ENCODE results near the gene CYP24A1. TPM values are rescaled to one million over a fixed set of nuclear protein-coding genes. Genes with fewer than 3 reads are reported as not detected.

The CYP24A1 gene
- polyA plus RNA-seq, 3 donors, result not detected

- 75% methylated on average over 1 of the region's 1 CpG for whole genome bisulfite sequencing (ENCODE audit: insufficient coverage)
- Histone ChIP-seq H3K9me3 (replicated peaks in 1 of 2; ENCODE audit: control insufficient read depth in 1 of 2, insufficient read depth in 1 of 2, low read length in 2 of 2) (no peaks in the 10 kb centered on the region), H3K79me2 (ENCODE audit: insufficient read depth, low read length) (no peaks in the 10 kb centered on the region), H3K27ac (ENCODE audit: low read depth in 1 of 2, low read length in 2 of 2) (no peak overlapping the region), H3K4me2 (replicated peaks; ENCODE audit: extremely low read depth, low read length, poor library complexity, severe bottlenecking) (no peak overlapping the region), H3K27me3 (ENCODE audit: control insufficient read depth in 2 of 2, insufficient read depth in 2 of 2, low read length in 2 of 2) (no peaks in the 10 kb centered on the region), H2AFZ (ENCODE audit: insufficient read depth, low read depth, low read length, poor library complexity, severe bottlenecking) (no peak overlapping the region), H4K20me1 (ENCODE audit: insufficient read depth, low read length) (no peaks in the 10 kb centered on the region), H3K4me1 (ENCODE audit: control insufficient read depth in 1 of 2, insufficient read depth in 2 of 2, low read length in 2 of 2) (peaks cover 0 to 14% of the 10 kb centered on the region in 2 donors), H3K9ac (ENCODE audit: insufficient read depth, low read length, poor library complexity, severe bottlenecking) (no peak overlapping the region), H3K36me3 (replicated peaks in 1 of 2; ENCODE audit: control insufficient read depth in 1 of 2, insufficient read depth in 2 of 2, low read length in 2 of 2) (no peaks in the 10 kb centered on the region), H3K4me3 (replicated peaks in 1 of 3; ENCODE audit: low read depth in 2 of 3, low read length in 3 of 3) (no peak overlapping the region)
- Mint-ChIP-seq H3K27ac (peak overlapping the region in 1 of 7 donors; percentile 87), H3K36me3 (no peaks in the 10 kb centered on the region), H3K4me3 (no peak overlapping the region), H3K9me3 (no peaks in the 10 kb centered on the region), H3K27me3 (ENCODE audit: low read depth in 3 of 3) (peaks cover 0 to 1% (median 0%) of the 10 kb centered on the region in 3 donors), H3K4me1 (peaks cover 9% of the 10 kb centered on the region)
- peak; percentile 14 to 58 (median 39) for DNase-seq
- intact Hi-C loops (cut with micrococcal nuclease), result no loop called here
- TF ChIP-seq CTCF (IDR thresholded peaks at IDR 0.05), result no peak
Observed at GRCh38 chr20:54122189-54122588, 51.6 kb downstream of the CYP24A1 start.

- H3K4me2 ChIP-seq (replicated peaks; ENCODE audit: extremely low read depth, low read length, poor library complexity, severe bottlenecking), result no peak overlapping the region
- no peaks in the 10 kb centered on the region for H3K79me2 ChIP-seq (ENCODE audit: insufficient read depth, low read length)
- Mint-ChIP-seq H3K27ac (no peak overlapping the region), H3K27me3 (ENCODE audit: low read depth in 3 of 3) (peaks cover 0 to 1% (median 0%) of the 10 kb centered on the region in 3 donors), H3K36me3 (no peaks in the 10 kb centered on the region), H3K4me1 (peaks cover 30% of the 10 kb centered on the region), H3K4me3 (no peak overlapping the region), H3K9me3 (no peaks in the 10 kb centered on the region)
- no peak for TF ChIP-seq CTCF (IDR thresholded peaks at IDR 0.05)
- H3K9me3 ChIP-seq (replicated peaks in 1 of 2; ENCODE audit: control insufficient read depth in 1 of 2, insufficient read depth in 1 of 2, low read length in 2 of 2), result no peaks in the 10 kb centered on the region
- no peak overlapping the region for H2AFZ ChIP-seq (ENCODE audit: insufficient read depth, low read depth, low read length, poor library complexity, severe bottlenecking)
- H3K4me3 ChIP-seq (replicated peaks in 1 of 3; ENCODE audit: low read depth in 2 of 3, low read length in 3 of 3), result no peak overlapping the region
- H3K9ac ChIP-seq (ENCODE audit: insufficient read depth, low read length, poor library complexity, severe bottlenecking), result no peak overlapping the region
- no peaks in the 10 kb centered on the region for H4K20me1 ChIP-seq (ENCODE audit: insufficient read depth, low read length)
- no peak overlapping the region for H3K27ac ChIP-seq (ENCODE audit: low read depth in 1 of 2, low read length in 2 of 2)
- H3K4me1 ChIP-seq (ENCODE audit: control insufficient read depth in 1 of 2, insufficient read depth in 2 of 2, low read length in 2 of 2), result peaks cover 20 to 34% of the 10 kb centered on the region in 2 donors
- H3K27me3 ChIP-seq (ENCODE audit: control insufficient read depth in 2 of 2, insufficient read depth in 2 of 2, low read length in 2 of 2), result no peaks in the 10 kb centered on the region
- 89% methylated on average over 1 of the region's 2 CpGs for WGBS (ENCODE audit: insufficient coverage)
- intact Hi-C loops (cut with micrococcal nuclease), result no loop called here
- DNase-seq, result no peak
- no peaks in the 10 kb centered on the region for H3K36me3 ChIP-seq (replicated peaks in 1 of 2; ENCODE audit: control insufficient read depth in 1 of 2, insufficient read depth in 2 of 2, low read length in 2 of 2)
Observed at GRCh38 chr20:54119744-54120143, 54.0 kb downstream of the CYP24A1 start.

Data from CD14-positive monocyte (primary cell).